ENCODE measurements around the gene PAAF1.

GRCh38 chr11:73958521-73959141 lies 81.8 kb downstream of the PAAF1 start:
- TF ChIP-seq ZNF274 (IDR thresholded peaks at IDR 0.05; ENCODE audit: low read depth, low read length) (no peak), YY1 (IDR thresholded peaks at IDR 0.05; ENCODE audit: insufficient read depth, insufficient read length) (no peak), SUZ12 (IDR thresholded peaks at IDR 0.05; ENCODE audit: extremely low read depth, insufficient read depth, insufficient read length) (no peak)
